Activated T-cell treated with anti-CD3 and anti-CD28 coated beads for 4 hours (primary cell): ENCODE data around the gene RHOH.
"Not testable (repeated sequence)": the region's sequence is repeated elsewhere in the genome, so short reads cannot be mapped to it uniquely, and the experiment has no call there.

Source experiments
- DNase-seq: peaks from one replicate; pipeline ENCODE4 v3.0.0-alpha.2; 2020

RHOH gene, protein sequence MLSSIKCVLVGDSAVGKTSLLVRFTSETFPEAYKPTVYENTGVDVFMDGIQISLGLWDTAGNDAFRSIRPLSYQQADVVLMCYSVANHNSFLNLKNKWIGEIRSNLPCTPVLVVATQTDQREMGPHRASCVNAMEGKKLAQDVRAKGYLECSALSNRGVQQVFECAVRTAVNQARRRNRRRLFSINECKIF

DNA sequence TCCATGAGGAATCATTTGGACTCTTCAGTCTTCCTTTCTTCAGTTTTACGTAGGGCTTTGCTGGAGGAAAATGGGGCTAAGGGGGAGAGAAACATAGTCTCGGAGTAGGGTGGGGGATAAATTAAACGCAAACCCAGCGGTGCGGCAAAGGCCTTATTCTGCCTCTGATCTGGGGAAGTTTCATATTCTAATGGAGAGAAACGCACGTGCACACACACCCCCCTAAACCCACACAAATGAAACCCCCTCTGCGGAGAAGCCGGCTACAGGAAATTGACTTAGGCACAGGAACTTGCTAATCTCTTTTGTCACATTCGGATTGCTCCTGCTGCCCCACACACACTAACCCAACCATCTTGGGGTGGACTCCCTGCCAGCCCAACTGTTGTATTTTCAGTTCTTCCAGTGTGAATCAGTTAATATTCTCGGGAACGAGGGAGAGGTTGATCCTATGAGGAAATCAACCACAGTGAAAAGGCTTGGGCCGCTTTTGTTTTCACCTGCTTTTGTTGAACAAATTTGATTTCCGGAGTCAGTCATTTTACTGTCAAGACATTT, at the start of gene RHOH:
Gene RHOH, plus strand, starts transcription at position 308 of the 558 bp plus-strand sequence. CDS start 46,356 bp downstream, outside the sequence.
- DNase-seq, result peak; percentile 73

DNA sequence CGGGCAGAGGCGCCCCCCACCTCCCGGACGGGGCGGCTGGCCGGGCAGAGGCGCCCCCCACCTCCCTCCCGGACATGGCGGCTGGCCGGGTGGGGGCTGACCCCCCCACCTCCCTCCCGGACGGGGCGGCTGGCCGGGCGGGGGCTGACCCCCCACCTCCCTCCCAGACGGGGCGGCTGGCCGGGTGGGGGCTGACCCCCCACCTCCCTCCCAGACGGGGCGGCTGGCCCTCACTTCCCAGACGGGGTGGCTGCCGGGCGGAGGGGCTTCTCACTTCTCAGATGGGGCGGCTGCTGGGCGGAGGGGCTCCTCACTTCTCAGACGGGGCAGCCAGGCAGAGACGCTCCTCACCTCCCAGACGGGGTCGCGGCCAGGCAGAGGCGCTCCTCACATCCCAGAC, 49.3 kb upstream of the RHOH start:
- not testable (repeated sequence) for DNase-seq

DNA sequence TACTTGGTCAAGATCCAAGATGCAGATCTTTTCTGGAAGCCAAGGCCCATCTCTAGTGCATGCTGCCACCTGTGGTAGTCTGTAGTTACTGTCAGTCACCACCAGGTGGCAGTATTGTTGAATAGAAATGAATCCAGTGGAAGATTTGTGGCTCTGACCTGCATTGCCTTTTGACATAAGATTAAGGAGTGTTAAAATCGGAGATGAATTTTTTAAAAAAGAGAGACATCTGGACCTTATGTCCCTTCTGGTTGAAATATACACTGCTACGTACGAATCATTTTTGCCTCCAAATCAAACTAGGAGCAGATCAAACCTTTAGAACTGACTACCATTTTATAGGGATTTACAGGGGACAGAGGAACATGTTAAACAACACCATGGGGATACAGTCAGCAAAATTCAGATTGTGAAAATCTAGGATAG, 46.9 kb upstream of the RHOH start:
- peak; percentile 70 for DNase-seq

DNA sequence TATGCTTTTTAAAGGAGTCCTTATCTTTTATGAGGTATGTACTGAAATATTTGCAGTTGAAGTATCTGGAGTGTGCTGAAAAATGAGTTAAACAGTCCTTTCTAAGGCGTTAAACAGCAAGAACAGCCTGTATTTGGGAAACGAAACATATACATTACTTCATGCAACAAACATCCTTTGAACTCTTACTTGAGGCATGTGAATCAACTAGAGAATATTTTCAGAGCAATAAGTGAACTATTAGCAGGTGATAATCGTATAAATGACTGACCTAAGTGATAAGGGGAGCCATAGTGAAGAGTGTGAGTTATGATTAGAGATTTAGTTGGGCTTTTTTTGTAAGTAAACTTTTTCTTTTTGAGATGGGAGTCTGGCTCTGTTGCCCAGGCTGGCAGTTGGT, 45.9 kb upstream of the RHOH start:
- DNase-seq, result no peak

DNA sequence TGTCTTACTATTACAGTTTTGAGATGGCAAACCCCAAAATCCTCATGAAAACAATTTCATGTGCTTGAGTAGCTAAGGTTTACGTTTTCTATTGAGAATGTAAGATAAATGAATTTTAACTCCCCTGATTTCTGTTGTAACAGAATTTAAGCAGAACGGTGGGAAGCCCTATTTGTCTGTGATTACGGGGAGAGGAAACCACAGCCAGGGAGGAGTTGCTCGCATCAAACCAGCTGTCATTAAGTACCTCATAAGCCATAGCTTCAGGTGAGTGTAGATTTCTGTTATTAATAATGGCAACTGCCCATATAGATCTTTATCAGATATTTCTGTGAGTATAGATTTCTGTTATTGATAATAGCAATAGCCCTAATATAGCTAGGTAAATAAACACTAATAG, 44.2 kb upstream of the RHOH start:
- DNase-seq, result no peak

DNA sequence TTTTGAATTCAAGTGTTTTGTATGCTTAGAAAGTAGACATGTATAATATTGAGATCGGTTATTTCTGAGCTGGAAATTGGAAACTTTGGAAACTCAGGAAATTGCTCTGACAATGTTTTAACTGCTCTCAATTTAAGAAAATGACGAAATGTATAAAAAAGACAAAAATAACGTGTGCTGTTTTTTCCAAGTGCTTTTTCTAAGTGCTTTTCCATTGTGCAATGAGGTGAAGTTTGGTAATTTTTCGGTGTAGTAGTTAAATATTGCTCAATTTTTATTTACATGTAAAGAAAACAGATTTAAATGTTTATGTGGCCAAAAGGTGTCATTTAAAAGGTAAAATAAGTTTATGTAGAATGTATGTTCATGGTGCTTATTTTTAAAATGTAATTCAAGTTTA, 39.4 kb upstream of the RHOH start:
- DNase-seq, result no peak

DNA sequence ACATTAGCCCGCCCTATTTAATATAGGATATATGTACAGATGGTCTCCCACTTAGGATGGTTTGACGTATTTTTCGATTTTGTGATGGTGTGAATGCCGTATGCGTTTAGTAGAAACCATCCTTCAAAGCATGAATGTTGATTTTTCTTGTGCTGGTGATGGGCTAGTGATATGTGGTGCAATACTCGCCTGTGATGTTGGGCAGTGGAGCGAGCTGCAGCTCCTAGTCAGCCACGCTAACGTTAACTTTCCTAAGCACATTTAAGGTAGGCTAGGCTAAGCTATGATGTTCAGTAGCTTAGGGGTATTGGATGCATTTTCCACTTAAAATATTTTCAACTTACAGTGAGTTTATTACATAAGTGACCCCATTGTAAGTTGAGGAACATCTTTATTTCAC, 36.6 kb upstream of the RHOH start:
- DNase-seq, result no peak

DNA sequence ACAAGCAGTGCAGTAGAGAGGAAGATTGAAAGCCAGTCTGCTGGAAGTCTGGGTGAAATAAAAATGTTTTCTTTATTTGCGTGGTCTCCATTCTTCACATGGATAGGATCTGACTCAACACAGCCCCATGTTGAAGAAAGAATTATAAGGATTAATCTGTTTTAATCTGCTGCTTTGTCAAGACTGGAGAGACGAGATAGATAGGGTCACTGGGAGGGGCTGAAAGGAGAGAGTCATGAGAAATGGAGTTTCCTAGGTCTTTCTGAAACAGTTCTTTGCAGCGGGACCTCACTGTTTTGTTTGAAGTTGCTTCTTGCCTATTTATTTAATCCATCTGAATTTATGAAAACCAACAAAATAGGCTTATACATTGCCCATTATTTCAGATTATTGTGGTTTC, 32.4 kb upstream of the RHOH start:
- DNase-seq, result no peak

DNA sequence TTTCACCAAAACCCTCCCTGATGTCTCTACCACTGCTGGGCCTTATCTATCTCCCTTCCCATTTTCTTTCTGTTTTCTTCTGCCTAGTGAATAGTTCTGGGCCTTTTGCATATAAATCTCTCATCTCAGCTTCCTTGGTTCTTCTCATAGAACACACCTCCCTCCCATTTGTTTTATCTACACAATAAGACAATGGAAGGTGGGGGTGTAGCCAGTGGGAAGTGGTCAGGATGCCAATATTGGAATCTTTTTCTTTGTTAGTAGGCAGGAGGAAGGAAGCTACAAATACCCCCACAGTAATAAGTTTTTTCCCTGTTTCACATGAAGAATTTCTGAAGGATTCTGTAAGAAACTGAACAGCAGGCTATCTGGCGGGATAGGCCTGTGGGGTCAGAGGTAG, 30.9 kb upstream of the RHOH start:
- DNase-seq, result no peak

DNA sequence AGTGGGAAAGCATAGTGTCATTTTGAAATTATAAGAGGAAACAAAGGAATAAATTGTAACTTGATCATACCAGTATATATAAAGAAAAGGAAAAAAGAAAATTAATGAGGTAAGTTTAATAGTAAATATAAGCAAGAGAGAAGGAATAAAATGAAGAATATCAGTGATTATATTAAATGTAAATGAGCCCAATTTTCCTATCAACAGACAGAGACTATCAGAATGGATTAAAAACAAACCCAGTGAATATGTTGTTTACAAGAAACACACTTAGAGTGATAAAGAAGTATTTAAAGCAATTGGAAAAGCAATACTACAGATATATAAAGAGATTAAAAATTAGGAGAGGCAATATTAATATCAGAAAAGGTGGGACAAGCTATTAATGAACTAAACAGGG, 28.8 kb upstream of the RHOH start:
- DNase-seq, result no peak

DNA sequence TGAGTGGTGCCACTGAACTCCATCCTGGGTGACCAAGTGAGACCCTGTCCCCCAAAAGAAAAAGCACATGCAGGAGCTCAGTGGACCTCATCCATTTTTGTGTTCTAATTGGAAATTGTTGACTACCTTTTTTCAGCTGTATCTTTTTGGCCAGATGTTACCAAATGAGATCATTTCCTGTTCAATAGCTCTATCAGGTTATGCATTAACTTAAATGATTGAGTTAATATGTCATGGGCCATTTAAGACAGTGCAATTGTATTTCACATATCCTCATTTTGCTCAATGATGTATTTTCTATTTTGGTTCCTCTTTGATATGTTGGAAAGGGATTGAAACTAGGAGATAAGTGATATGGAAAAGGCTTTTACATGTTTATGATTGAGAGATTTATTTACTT, 26.2 kb upstream of the RHOH start:
- no peak for DNase-seq

DNA sequence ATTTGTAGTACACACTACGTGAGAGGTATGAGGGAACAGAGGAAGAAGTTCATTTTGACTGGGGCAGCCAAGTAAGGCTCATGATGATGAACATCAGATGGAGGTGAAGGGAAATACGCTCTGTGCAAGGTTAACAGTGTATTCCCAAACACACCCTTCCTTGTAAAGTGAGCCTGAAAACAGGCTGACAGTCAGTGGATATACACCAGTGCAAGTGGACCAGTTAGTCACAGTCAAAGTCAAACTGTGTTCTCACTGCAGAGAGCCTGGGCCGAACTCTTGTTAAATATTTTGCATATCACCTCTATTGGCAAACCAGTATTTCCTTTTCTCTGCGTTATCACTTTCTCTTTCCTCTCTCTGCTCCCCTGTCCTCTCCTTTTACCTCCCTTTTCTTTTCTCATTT, 23.4 kb upstream of the RHOH start:
- DNase-seq, result no peak

DNA sequence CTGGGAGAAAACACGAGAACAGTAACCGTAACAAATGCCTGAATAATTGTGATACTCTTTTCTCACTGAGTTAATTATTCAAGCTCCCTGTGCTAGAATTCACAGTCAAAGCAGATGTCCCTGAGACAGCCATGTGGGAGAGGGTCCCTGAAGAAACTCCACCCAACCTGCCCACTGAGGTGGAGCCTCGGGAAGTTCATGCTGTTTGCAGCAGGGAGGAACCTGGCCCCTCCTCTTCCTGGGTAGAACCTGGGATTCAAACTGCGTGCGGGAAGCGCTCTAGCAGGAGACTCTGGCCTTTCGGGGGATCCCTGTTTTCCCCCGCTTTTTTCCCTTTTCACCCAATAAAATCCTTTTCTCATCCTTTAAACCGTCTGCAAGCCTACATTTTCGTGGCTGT, 20.2 kb upstream of the RHOH start:
- DNase-seq, result no peak

DNA sequence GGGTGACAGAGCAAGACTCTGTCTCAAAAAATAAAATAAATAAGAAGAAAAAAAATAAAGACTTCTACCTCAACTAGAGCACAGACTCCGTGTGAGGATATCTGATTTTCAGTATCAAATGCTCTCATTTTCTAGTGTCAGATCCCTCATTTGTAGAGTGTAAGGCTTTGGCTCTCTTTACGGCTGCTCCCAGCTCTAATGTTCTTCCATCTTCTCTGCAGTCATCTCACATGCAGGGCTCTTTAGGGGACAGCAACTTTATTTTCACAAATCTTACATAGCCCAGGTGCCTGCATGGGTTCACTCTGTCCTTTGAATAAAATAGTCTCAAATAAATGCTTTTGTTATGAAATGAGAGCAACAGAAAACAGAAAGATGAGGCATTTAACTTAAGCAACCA, 19.2 kb upstream of the RHOH start:
- DNase-seq, result no peak

DNA sequence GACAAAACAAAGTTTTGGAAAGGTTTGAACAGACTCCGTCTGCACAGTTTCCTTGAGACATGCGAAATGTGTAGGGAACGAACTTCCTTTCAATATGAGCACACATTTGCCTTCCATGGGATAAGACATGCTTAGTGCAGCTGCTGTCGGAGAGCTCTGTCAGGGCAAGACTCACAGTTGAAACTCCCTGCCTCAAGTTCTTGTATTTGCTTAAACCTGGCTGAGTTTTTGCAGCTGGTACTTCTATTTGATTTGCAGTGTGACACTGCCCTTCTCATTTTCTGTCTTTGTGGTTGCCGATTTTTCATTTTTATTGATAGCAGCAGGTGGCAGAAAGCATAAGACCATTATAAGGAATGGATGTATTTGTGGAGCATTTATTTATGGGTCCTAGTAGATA, 18.2 kb upstream of the RHOH start:
- no peak for DNase-seq

DNA sequence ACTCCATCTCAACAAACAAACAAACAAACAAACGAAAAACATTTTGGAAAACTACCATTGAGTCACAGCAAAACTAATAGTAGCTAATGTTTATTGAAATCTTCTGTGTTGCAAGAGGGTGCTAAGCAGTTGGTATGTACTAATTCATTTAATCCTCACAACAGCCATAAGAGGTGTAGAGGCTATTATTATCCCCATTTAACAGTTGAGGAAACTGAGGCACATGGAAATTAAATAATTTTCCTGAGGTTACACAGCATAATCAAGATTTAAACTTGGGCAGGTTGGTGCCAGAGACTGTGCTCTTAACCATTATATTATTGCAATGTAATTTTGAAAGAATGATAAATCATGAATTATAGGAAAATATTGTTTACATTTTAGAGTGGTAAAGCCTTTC, 17.5 kb upstream of the RHOH start:
- no peak for DNase-seq

DNA sequence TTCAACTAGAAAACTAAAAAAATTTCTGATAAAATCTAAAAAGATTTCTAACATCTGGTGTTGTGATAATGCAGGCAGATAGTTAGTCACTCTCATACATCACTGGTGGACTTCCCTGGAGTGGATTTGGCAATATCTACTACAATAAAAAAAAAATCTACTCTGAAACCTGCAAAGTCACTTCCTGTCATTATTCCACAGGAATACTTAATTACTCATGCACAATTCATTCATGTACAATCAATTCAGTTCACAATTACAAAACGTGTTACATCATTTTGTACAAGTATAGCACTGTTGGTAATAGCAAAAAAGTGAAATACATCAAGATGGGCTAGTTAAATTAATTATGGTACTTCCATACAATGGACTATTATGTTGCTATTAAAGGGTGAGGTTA, 16.5 kb upstream of the RHOH start:
- no peak for DNase-seq

DNA sequence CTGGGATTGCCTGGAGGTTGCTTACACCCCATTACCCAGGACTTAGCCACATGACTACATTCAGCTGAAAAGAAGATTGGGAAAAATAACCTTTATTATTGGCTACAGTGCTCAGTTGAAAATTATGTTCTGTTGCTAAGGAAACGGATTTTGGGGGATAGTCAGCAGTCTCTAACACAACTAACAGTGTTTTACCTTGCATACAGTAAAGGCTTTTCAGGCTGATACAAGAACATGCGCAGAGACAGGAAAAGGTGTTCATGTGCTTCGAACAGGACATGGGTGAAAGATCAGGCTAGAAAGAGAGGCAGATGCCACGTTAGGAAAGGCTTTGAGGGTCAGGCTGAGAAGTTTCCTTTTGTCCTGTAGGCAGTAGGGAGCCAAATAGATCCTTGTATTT, 14.8 kb upstream of the RHOH start:
- no peak for DNase-seq

DNA sequence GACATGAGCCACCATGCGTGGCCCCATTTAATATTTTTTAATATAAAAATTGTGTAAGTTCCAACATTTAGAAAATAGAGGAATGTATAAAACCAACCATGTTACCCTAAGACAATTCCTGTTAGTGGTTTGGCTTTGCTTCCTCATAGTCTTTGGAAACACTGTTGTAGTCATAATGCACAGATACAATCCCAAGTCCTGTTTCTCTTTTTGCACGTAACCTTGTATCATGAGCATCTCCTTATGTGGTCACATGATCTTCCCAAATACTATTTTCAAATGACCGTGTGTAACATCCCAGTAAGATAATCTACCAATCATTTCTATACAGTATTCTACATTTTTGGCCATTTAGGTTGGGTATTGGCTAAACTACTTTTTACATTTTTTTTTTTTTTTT, 13.9 kb upstream of the RHOH start:
- no peak for DNase-seq

DNA sequence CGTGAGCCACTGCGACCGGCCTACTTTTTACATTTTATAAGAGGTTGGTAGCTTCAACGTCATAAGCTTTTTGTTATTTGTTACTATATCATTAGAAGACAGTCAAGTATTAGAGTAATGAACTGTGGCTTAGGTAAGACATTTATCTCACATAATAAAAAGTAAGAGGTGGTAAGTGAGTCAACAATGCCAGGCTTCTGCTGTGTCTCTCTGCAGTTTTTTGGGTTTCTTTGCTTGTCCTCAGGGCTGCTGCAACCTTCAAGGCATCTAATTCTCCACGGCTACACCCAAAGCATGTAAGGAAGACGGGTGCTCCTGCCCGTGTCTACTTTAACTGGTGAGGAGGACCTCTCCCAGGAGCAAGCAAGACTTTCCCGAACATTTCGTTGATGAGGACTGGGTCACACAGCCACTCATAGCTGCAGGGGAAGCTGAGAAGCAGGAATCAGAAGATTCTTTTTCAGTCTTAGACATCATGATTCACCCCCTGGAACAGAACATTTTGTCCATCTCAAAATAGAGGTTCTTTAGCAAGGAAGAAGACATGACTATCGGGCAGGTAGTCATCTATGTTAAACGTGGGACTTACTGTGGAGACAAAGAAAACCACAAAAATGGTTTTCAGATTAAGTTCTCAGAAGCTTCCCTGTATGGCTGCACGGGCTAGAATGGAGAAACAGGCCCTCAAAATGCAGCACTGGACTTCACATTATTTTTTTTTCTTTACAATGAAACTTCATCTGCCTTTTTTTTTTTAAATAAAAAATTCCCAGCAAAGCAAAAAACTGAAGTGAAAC, 13.0 kb upstream of the RHOH start:
- no peak for DNase-seq

DNA sequence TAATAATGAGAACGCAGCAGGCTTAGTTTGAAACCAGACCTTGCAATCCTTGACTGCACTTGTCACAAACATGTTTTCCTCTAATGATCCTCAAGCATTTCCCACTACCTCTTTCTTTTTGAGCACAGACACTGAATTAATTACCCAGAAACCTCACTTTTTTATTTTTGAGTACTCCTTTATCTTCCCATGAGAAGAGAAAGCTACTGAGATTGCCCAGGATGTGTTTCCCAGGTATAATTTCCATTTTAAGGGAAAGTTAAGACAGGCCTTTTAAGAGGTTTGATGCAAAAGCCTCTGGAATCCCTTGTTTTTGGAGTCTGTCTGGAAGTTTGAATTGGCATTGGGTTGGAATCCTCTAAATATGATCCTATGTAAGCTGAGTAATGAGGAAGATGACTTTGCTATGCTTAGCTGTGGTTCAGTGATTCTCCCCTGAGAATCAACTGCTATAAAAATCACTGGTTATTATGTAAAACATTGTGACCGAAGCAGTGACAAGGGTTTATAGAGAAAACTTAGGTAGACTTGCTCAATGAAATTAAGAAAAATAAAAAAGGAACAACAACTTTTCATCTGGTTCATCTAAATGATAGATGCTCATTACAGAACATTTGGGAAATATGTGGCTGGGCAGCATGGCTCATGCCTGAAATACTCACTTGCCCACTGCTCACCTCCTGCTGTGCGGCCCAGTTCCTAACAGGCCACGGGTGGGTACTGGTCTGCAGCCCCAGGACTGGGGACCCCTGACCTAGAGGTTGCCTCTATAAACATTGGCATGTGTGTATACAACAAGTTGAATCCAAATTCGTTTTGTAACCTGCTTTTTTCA, 10.8 kb upstream of the RHOH start:
- DNase-seq, result no peak

DNA sequence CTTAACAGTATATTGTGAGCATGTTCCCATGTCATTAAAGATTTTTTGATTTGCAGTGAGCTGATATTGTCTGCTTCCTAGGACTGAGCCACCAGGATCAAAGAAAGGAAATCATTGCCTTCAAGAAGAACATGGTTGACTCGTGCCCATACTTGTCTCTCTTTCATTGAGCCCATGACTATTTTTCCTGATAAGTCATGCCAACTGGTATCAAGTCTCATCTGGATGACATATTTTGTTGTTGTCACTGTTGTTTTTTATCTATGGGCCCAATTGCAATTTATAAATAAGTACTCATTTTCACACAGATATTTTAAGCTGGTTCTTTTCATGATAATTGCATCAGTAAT, 10.2 kb upstream of the RHOH start:
- DNase-seq, result no peak

DNA sequence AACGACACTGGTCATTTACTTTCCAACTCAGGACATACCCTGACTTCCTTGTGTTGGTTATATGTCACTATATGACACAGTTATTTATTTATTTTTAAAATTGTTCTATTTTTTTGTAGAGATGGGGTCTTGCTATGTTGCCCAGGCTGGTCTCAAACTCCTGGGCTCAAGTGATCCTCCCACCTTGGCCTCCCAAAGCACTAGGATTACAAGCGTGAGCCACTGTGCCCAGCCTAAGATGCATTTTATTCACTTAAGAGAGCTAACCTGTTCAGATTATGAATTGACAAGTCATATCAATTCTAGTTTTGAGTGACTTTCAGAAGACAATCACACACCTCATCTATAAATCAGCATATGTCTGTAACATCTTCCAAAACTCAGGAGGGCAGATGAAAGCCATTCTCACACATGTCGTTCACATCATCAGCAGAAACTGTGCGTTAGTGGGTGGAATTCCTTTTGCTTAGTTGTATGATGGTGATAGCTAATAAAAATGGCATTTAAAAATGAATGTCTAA, 9.4 kb upstream of the RHOH start:
- no peak for DNase-seq

DNA sequence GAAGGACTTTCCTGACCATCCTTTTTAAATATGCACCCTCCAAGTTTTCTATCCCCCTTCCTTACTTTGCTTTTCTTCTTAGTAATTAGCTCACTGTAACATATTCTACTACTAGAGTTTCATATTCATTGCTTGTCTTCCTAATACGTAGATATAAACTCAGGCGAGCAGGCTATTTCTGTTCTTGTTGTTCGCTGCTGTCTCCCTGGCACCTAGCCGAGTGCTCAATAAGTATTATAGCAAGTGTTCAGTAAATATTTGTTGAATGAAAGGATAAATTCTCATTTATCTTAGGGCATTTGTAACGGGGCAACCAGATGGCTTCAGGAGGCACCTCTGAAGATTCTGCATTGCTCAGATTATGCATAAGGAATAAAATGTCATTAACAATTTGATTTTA, 6.8 kb upstream of the RHOH start:
- no peak for DNase-seq
